HCT116 (cell line): ENCODE results near the gene STARD3. TPM values are rescaled to one million over a fixed set of nuclear protein-coding genes. Genes with fewer than 3 reads are reported as not detected.

Source experiments
- ATAC-seq: fragments of 200-7000 bp; cut with Tn5 transposase; 2 replicates; pipeline ENCODE4 v1.9.1; 2020; ENCODE audit warnings: mild to moderate bottlenecking, moderate library complexity
- BruUV-seq: library from RNA; stranded (reverse); fragments of 400-500 nt; replicated peaks from 2 replicates; lab custom pipeline; 2021; lab: Mats Ljungman, UMichigan
- CTCF ChIA-PET: fragments of 300-600 bp; sonication (Branson Sonifier 250); formaldehyde crosslinking; loops from one replicate; lab custom pipeline; 2021; ENCODE audit warnings: antibody characterized with exemption; lab: Charles Lee
- POLR2A ChIA-PET: fragments of 300-600, 350-600 bp; sonication (Branson Sonifier 250); formaldehyde crosslinking; loops from one replicate; lab custom pipeline; 2021; ENCODE audit warnings: antibody characterized with exemption; lab: Charles Lee
- RAD21 ChIA-PET, 2 experiments: fragments of 300-600 bp; sonication (Branson Sonifier 250); formaldehyde crosslinking; loops; one replicate each; lab custom pipeline; 2023; ENCODE audit warnings: low total read pairs in 2 of 2; ENCODE audit not compliant: uncharacterized antibody in 2 of 2, unreplicated experiment in 2 of 2, low non-redundant PET in 1 of 2; lab: Charles Lee
- DNase-seq: peaks from one replicate; pipeline ENCODE4 v3.0.0-alpha.2; 2010; ENCODE audit warnings: low read depth, low spot score
- H2AFZ ChIP-seq: fragments of 200-600 bp; shearing (Covaris generic), sonication (generic); 2 replicates; pipeline ENCODE4 v1.6.1; 2017; ENCODE audit warnings: low read depth, mixed run types, mixed read lengths, antibody characterized with exemption, low read length; ENCODE audit not compliant: poor library complexity, severe bottlenecking
- H3K27ac ChIP-seq: 2 replicates; pipeline ENCODE4 v1.5.1; 2012; ENCODE audit warnings: low read depth, low read length
- H3K27me3 ChIP-seq: fragments of 200-600 bp; sonication (generic); 2 replicates; pipeline ENCODE4 v1.6.1; 2016; ENCODE audit warnings: mixed run types, low read length, mixed read lengths; ENCODE audit not compliant: insufficient read depth
- H3K36me3 ChIP-seq, 2 experiments: fragments of 200-500 bp in 1 of 2; fragments of 200-600 bp in 1 of 2; sonication (Bioruptor generic) in 1 of 2; sonication (generic) in 1 of 2; 2 replicates each; pipeline versions ENCODE4 v1.5.1 to v1.6.1; 2014 to 2016; ENCODE audit warnings: low read length in 2 of 2, inconsistent platforms in 1 of 2, mixed read lengths in 1 of 2, mixed run types in 1 of 2; ENCODE audit not compliant: insufficient read depth in 2 of 2, control insufficient read depth in 1 of 2
- H3K4me1 ChIP-seq, 2 experiments: fragments of 200-600 bp in 1 of 2; sonication (generic) in 1 of 2; 2 replicates each; pipeline versions ENCODE4 v1.5.1 to v1.6.1; 2012 to 2017; ENCODE audit warnings: low read length in 2 of 2, inconsistent platforms in 1 of 2, mild to moderate bottlenecking in 1 of 2, mixed read lengths in 1 of 2, mixed run types in 1 of 2, moderate library complexity in 1 of 2; ENCODE audit not compliant: insufficient read depth in 2 of 2, control insufficient read depth in 1 of 2
- H3K4me2 ChIP-seq: fragments of 200-600 bp; sonication (generic); 2 replicates; pipeline ENCODE4 v1.6.1; 2017; ENCODE audit warnings: mixed run types, low read length, mixed read lengths
- H3K4me3 ChIP-seq, 2 experiments: fragments of 200-600 bp in 1 of 2; sonication (generic) in 1 of 2; replicated peaks in 1 of 2; 2 replicates each; pipeline ENCODE4 v1.5.1; 2011 to 2016; ENCODE audit warnings: low read length in 2 of 2, control low read depth in 1 of 2, low read depth in 1 of 2, mild to moderate bottlenecking in 1 of 2, mixed read lengths in 1 of 2, mixed run types in 1 of 2
- H3K79me2 ChIP-seq: fragments of 200-600 bp; sonication (generic); 2 replicates; pipeline ENCODE4 v1.6.1; 2017; ENCODE audit warnings: mild to moderate bottlenecking, mixed run types, low read length, moderate library complexity, mixed read lengths; ENCODE audit not compliant: insufficient read depth
- H3K9ac ChIP-seq: fragments of 200-600 bp; sonication (generic); 2 replicates; pipeline ENCODE4 v1.6.1; 2016; ENCODE audit warnings: low read length, mixed read lengths
- H3K9me2 ChIP-seq: fragments of 200-600 bp; sonication (generic), shearing (Covaris generic); 2 replicates; pipeline ENCODE4 v1.6.1; 2017; ENCODE audit warnings: mixed run types, mild to moderate bottlenecking, moderate library complexity; ENCODE audit not compliant: insufficient read depth
- H3K9me3 ChIP-seq, 2 experiments: fragments of 200-500 bp in 1 of 2; fragments of 200-600 bp in 1 of 2; sonication (Bioruptor generic) in 1 of 2; sonication (generic) in 1 of 2; 2 replicates each; pipeline ENCODE4 v1.6.1; 2014 to 2017; ENCODE audit warnings: low read length in 2 of 2, mixed read lengths in 2 of 2, inconsistent platforms in 1 of 2, low read depth in 1 of 2, mild to moderate bottlenecking in 1 of 2, mixed run types in 1 of 2, moderate library complexity in 1 of 2; ENCODE audit not compliant: control insufficient read depth in 1 of 2, insufficient read depth in 1 of 2
- H4K20me1 ChIP-seq: fragments of 200-600 bp; sonication (generic), shearing (Covaris generic); 2 replicates; pipeline ENCODE4 v1.6.1; 2017; ENCODE audit warnings: mixed run types, mild to moderate bottlenecking, moderate library complexity; ENCODE audit not compliant: insufficient read depth
- POLR2A ChIP-seq: IDR thresholded peaks from 2 replicates; pipeline ENCODE4 v1.7.0; 2011; ENCODE audit warnings: borderline replicate concordance; ENCODE audit not compliant: insufficient read depth, insufficient read length; ENCODE audit errors: extremely low read depth
- POLR2AphosphoS5 ChIP-seq: IDR thresholded peaks from 2 replicates; pipeline ENCODE4 v1.6.1; 2011; ENCODE audit warnings: mild to moderate bottlenecking, low read depth, low read length, moderate library complexity
- RAD21 ChIP-seq: IDR thresholded peaks from 2 replicates; pipeline ENCODE4 v1.6.1; 2012; ENCODE audit warnings: low read depth, mild to moderate bottlenecking
- SIN3A ChIP-seq: IDR thresholded peaks from 2 replicates; pipeline ENCODE4 v1.6.1; 2012; ENCODE audit warnings: low read depth
- SP1 ChIP-seq: IDR thresholded peaks from 2 replicates; pipeline ENCODE4 v1.6.1; 2012; ENCODE audit warnings: low read depth
- SRF ChIP-seq: IDR thresholded peaks from 2 replicates; pipeline ENCODE4 v1.6.1; 2012; ENCODE audit warnings: low read depth
- TCF7L2 ChIP-seq: IDR thresholded peaks from 2 replicates; pipeline ENCODE4 v1.7.0; 2011; ENCODE audit warnings: borderline replicate concordance, inconsistent platforms; ENCODE audit not compliant: insufficient read depth, insufficient read length; ENCODE audit errors: extremely low read depth
- ZFX ChIP-seq: fragments of 450-650 bp; IDR thresholded peaks from 2 replicates; pipeline ENCODE4 v1.6.1; 2017
- intact Hi-C: fragments of 100-400 bp; cut with micrococcal nuclease; formaldehyde crosslinking; loops from 2 replicates; pipeline ENCODE4 v1.10.0; 2022
- total RNA-seq: library from RNA; stranded (reverse); gene quantifications from one replicate; pipeline ENCODE4 v1.2.1, GENCODE V29; 2021; ENCODE audit not compliant: unreplicated experiment
- TF ChIP-seq, protein P1 (sequence below): IDR thresholded peaks from 2 replicates; pipeline ENCODE4 v1.6.1; 2012
- TF ChIP-seq, protein P2 (sequence below): IDR thresholded peaks from 2 replicates; pipeline ENCODE4 v1.6.1; 2012; ENCODE audit warnings: low read depth

Gene STARD3
- total RNA-seq, 1 experiment from 2014 or later = 73.9 TPM

DNA sequence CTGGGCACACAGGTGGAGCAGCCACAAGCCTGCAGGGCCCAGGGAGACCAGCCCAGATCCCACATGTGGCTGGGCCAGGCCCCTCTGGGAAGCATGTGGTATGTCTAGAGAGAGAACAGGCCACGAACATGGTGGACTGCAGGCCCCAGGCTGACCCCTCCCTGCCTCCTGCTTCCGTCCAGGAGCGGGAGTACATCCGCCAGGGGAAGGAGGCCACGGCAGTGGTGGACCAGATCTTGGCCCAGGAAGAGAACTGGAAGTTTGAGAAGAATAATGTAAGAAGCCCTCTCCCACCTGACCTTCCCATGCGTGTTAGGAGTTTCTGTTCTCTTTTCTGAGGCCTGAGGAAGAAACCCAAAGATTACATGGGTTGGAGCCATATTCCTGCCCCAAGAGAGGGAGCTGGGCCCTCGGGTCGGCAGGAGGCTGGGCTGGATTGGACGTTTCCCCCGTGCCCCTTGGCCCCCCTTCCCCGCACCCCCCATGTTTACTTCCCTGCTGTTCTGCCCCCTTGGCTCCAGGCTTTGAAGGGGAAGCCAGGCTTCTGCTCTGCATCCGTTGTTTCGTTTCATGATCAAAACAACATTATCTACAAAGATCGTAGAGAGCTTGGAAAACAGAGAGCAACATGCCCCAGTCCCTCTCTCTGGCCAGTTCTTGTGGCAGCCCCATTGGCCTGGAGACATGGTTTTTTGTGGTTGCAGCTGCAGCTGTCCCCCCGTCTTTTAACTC, 22.5 kb downstream of the STARD3 start:
- Histone ChIP-seq H3K4me2 (no peak overlapping the region), H2AFZ (no peak overlapping the region), H4K20me1 (no peaks in the 10 kb centered on the region), H3K4me1 (peaks cover 19 to 23% of the 10 kb centered on the region in 2 experiments), H3K9ac (no peak overlapping the region), H3K27ac (no peak overlapping the region), H3K9me3 (no peaks in the 10 kb centered on the region), H3K79me2 (no peaks in the 10 kb centered on the region), H3K36me3 (peaks cover 2 to 5% of the 10 kb centered on the region in 2 experiments; a peak in 2 of 4 replicates), H3K4me3 (no peak overlapping the region), H3K9me2 (no peaks in the 10 kb centered on the region), H3K27me3 (no peaks in the 10 kb centered on the region)
- POLR2A ChIA-PET = no interaction called here
- no TSS peak for BruUV-seq
- TF ChIP-seq POLR2AphosphoS5 = no peak
- no peak for TF ChIP-seq RAD21
- TF ChIP-seq, protein P1, sequence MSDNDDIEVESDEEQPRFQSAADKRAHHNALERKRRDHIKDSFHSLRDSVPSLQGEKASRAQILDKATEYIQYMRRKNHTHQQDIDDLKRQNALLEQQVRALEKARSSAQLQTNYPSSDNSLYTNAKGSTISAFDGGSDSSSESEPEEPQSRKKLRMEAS = no peak
- no peak for TF ChIP-seq TCF7L2
- TF ChIP-seq SIN3A = no peak
- no peak for TF ChIP-seq SRF
- TF ChIP-seq, protein P2, sequence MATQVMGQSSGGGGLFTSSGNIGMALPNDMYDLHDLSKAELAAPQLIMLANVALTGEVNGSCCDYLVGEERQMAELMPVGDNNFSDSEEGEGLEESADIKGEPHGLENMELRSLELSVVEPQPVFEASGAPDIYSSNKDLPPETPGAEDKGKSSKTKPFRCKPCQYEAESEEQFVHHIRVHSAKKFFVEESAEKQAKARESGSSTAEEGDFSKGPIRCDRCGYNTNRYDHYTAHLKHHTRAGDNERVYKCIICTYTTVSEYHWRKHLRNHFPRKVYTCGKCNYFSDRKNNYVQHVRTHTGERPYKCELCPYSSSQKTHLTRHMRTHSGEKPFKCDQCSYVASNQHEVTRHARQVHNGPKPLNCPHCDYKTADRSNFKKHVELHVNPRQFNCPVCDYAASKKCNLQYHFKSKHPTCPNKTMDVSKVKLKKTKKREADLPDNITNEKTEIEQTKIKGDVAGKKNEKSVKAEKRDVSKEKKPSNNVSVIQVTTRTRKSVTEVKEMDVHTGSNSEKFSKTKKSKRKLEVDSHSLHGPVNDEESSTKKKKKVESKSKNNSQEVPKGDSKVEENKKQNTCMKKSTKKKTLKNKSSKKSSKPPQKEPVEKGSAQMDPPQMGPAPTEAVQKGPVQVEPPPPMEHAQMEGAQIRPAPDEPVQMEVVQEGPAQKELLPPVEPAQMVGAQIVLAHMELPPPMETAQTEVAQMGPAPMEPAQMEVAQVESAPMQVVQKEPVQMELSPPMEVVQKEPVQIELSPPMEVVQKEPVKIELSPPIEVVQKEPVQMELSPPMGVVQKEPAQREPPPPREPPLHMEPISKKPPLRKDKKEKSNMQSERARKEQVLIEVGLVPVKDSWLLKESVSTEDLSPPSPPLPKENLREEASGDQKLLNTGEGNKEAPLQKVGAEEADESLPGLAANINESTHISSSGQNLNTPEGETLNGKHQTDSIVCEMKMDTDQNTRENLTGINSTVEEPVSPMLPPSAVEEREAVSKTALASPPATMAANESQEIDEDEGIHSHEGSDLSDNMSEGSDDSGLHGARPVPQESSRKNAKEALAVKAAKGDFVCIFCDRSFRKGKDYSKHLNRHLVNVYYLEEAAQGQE = no peak
- no peak for TF ChIP-seq ZFX
- no peak for TF ChIP-seq POLR2A
- no peak for TF ChIP-seq SP1
- CTCF ChIA-PET = no interaction called here
- intact Hi-C loops = no loop called here
- no peak for DNase-seq
- no peak for ATAC-seq
- RAD21 ChIA-PET = no interaction called here
